Activated CD8-positive, alpha-beta memory T cell treated with anti-CD3 and anti-CD28 coated beads, Interleukin-2, amount 10 ng/mL, durations not matched to agents 7 days and 5 days (primary cell): Measurements from ENCODE around the gene PROSER2. TPM values are rescaled to one million over a fixed set of nuclear protein-coding genes. Genes with fewer than 3 reads are reported as not detected.
A peak's percentile ranks its signal among the peaks of the same experiment; 100 is the strongest.

Source experiments
- ATAC-seq: fragments of 150-1000 bp; cut with Tn5 transposase; one replicate; pipeline ENCODE4 v1.10.0; 2021; ENCODE audit warnings: moderate library complexity
- CTCF ChIA-PET: fragments of 350-600 bp; sonication (Branson Sonifier 250); formaldehyde crosslinking; loops from one replicate; lab custom pipeline; 2021; ENCODE audit warnings: antibody characterized with exemption; lab: Charles Lee
- DNase-seq: peaks from one replicate; pipeline ENCODE4 v3.0.0-alpha.2; 2020
- H3K27ac Mint-ChIP-seq: one replicate; pipeline ENCODE4 v1.8.0; 2021; ENCODE audit warnings: mild to moderate bottlenecking, mixed read lengths
- H3K27me3 Mint-ChIP-seq: one replicate; pipeline ENCODE4 v1.8.0; 2021; ENCODE audit warnings: mixed read lengths
- H3K36me3 Mint-ChIP-seq: one replicate; pipeline ENCODE4 v1.8.0; 2021; ENCODE audit warnings: mild to moderate bottlenecking, mixed read lengths
- H3K4me1 Mint-ChIP-seq: one replicate; pipeline ENCODE4 v1.8.0; 2021; ENCODE audit warnings: mixed read lengths
- H3K4me3 Mint-ChIP-seq: one replicate; pipeline ENCODE4 v1.8.0; 2021; ENCODE audit warnings: mild to moderate bottlenecking, moderate library complexity, mixed read lengths
- H3K9me3 Mint-ChIP-seq: one replicate; pipeline ENCODE4 v1.8.0; 2022; ENCODE audit warnings: low read depth, mixed read lengths
- total RNA-seq, 2 experiments: library from RNA; stranded (reverse); gene quantifications; one replicate each; pipeline ENCODE4 v1.2.3, GENCODE V29; 2021

Gene PROSER2
- total RNA-seq, 2 experiments from 2014 or later: 0.23 TPM

DNA sequence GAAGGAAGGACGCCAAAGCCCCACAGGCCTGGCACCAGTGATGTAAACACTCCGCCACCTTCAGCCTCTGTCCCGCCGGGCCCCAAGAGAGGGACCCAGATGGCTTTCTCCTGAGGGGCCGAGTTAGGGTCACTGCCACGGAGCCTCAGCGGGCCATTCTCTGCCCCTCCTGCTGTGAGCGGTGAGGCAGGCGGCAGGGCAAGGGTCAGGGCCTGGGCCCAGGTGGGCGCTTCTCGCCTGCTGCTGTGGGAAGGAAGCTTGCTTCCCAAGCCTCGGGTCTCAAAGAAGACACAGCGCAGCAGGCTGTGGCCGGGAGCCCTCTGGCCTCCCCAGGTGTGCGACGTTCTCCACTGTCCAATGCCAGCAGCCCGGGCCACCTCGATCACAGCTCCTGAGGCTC, 84.8 kb downstream of the PROSER2 start:
- Mint-ChIP-seq H3K27ac (no peak overlapping the region), H3K9me3 (no peaks in the 10 kb centered on the region), H3K4me3 (no peak overlapping the region), H3K27me3 (peaks cover 13% of the 10 kb centered on the region), H3K4me1 (peaks cover 5% of the 10 kb centered on the region), H3K36me3 (no peaks in the 10 kb centered on the region)
- CTCF ChIA-PET: no interaction called here
- DNase-seq: no peak
- no peak for ATAC-seq

- no peaks in the 10 kb centered on the region for H3K9me3 Mint-ChIP-seq
- H3K4me3 Mint-ChIP-seq: no peak overlapping the region
- CTCF ChIA-PET: no interaction called here
- no peaks in the 10 kb centered on the region for H3K36me3 Mint-ChIP-seq
- peaks cover 5% of the 10 kb centered on the region for H3K4me1 Mint-ChIP-seq
- DNase-seq (no peak), ATAC-seq (no peak)
- H3K27ac Mint-ChIP-seq: no peak overlapping the region
- peaks cover 11% of the 10 kb centered on the region for H3K27me3 Mint-ChIP-seq
Observed at GRCh38 chr10:11908536-11908935, 85.4 kb downstream of the PROSER2 start.

DNA sequence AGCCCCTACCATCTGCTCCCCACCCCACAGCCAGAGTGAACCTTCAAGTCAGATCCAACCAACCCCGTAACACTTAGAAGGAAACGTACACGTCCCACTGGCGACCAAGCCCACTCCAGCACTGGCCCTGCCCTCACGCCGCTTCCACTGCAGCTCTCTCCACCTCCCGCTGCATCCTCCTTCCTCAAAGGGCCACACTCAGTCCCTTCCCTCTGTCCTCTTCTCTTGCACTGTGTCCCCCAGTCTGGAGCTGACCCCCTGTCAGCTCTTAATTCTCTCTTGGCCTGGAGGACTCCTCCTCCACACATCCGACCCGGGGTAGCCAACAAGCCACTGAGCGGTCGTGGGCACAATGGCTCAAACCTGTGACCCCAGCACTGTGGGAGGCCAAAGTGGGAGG, 85.8 kb downstream of the PROSER2 start:
- ATAC-seq (no peak), DNase-seq (no peak)
- Mint-ChIP-seq H3K27ac (no peak overlapping the region), H3K27me3 (peaks cover 11% of the 10 kb centered on the region), H3K36me3 (no peaks in the 10 kb centered on the region), H3K4me3 (no peak overlapping the region), H3K4me1 (peaks cover 5% of the 10 kb centered on the region), H3K9me3 (no peaks in the 10 kb centered on the region)
- CTCF ChIA-PET: no interaction called here

- Mint-ChIP-seq H3K4me1 (peaks cover 5% of the 10 kb centered on the region), H3K4me3 (no peak overlapping the region), H3K27me3 (peaks cover 11% of the 10 kb centered on the region), H3K9me3 (no peaks in the 10 kb centered on the region), H3K27ac (no peak overlapping the region), H3K36me3 (no peaks in the 10 kb centered on the region)
- no peak for DNase-seq
- no peak for ATAC-seq
- CTCF ChIA-PET: no interaction called here
Observed at GRCh38 chr10:11909618-11910017, 86.5 kb downstream of the PROSER2 start.

DNA sequence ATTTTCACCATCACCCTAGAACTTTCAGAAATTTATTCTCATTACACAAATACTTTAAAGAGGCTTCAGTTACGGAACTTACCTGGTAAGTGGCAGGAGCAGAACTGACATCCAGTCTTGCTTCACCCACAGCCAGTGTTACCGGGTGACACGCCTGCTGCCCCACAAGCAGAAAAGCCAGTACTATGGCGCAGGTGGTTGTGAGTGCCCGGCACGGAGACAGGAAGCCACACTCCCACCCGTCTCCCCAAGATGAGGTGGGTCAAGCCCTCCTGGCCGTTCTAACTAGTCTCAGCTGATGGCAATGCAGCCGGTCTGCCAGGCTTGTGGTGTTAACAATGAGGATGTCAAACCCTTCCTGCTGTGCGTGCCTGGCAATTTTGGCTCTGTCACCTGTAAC, 86.9 kb downstream of the PROSER2 start:
- CTCF ChIA-PET: no interaction called here

DNA sequence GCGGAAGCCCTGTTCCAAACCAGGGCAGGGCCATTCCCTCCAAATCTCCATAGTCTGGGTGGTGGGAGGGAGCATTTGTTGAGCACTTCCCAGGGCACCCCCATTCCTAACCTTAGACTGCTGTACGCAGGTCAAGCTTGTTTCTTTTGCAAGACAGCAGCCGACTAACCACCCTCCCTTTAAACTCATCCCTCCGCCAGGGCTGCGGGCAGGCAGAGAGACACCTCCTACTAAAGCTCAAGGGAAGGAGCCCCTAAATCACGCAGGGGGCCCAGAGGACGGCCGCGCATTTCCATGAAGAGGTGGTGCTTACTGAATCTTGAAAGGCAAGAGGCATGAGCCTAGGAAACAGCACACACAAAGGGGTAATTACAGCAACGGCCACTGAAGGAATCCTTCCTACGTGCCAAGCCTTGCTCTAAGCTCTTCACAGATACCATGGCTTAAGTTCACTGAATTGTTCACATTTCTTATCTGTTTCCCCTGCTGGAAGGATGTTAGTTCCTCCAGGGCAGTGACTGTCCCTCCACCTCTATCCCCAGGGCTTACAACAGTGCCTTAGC, 90.0 kb downstream of the PROSER2 start:
- no peaks in the 10 kb centered on the region for H3K9me3 Mint-ChIP-seq
- H3K27ac Mint-ChIP-seq: no peak overlapping the region
- no peak overlapping the region for H3K4me3 Mint-ChIP-seq
- no peaks in the 10 kb centered on the region for H3K4me1 Mint-ChIP-seq
- DNase-seq: no peak
- no peaks in the 10 kb centered on the region for H3K36me3 Mint-ChIP-seq
- H3K27me3 Mint-ChIP-seq: peaks cover 2% of the 10 kb centered on the region
- CTCF ChIA-PET: no interaction called here
- no peak for ATAC-seq

More for the DNA sequence above, 86.9 kb downstream of the PROSER2 start:
- H3K36me3 Mint-ChIP-seq: no peaks in the 10 kb centered on the region
- DNase-seq: no peak
- no peak overlapping the region for H3K27ac Mint-ChIP-seq
- H3K27me3 Mint-ChIP-seq: peaks cover 8% of the 10 kb centered on the region
- peaks cover 5% of the 10 kb centered on the region for H3K4me1 Mint-ChIP-seq
- ATAC-seq: no peak
- no peaks in the 10 kb centered on the region for H3K9me3 Mint-ChIP-seq
- H3K4me3 Mint-ChIP-seq: no peak overlapping the region

- Mint-ChIP-seq H3K27me3 (no peaks in the 10 kb centered on the region), H3K27ac (no peak overlapping the region)
- CTCF ChIA-PET: no interaction called here
Observed at GRCh38 chr10:11918384-11918783, 95.2 kb downstream of the PROSER2 start.

DNA sequence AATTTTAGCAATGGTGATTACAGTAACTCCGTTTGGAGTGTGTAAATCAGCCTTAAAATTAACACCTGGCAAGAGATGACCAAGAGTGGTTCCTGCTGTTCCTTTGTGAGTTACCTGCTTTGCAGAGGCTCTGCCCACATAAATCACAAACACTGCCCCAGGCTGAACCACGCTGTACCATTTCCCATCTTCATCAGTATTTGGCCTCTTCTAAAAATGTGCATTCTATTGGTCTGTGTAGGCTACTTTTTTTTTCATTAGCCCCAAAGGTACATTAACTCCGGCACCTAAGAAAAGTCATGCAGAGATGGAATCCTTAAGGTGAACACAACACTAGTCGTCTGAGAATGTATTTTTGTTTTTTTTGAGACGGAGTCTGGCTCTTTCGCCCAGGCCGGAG, 96.1 kb downstream of the PROSER2 start:
- H3K4me3 Mint-ChIP-seq: no peak overlapping the region
- H3K27me3 Mint-ChIP-seq: no peaks in the 10 kb centered on the region
- H3K36me3 Mint-ChIP-seq: peaks cover 26% of the 10 kb centered on the region
- no peaks in the 10 kb centered on the region for H3K9me3 Mint-ChIP-seq
- H3K4me1 Mint-ChIP-seq: no peaks in the 10 kb centered on the region
- CTCF ChIA-PET: no interaction called here
- H3K27ac Mint-ChIP-seq: no peak overlapping the region
- peak; percentile 14 for DNase-seq
- ATAC-seq: no peak

More at GRCh38 chr10:11918384-11918783, 95.2 kb downstream of the PROSER2 start:
- no peaks in the 10 kb centered on the region for H3K4me1 Mint-ChIP-seq
- H3K4me3 Mint-ChIP-seq: no peak overlapping the region
- ATAC-seq (no peak), DNase-seq (peak; percentile 31)
- H3K9me3 Mint-ChIP-seq: no peaks in the 10 kb centered on the region
- peaks cover 26% of the 10 kb centered on the region for H3K36me3 Mint-ChIP-seq

Other genes with a start within 250 kb of the PROSER2 start
- gene USP6NL, start 211.7 kb upstream of the PROSER2 start, total RNA-seq: 1 to 10 TPM in 1 of 2 experiments, under 1 TPM in 1; 0.49 to 1.1 TPM
- under 1 TPM in 1 of 2 experiments, not detected in 1; 0.16 TPM for gene ECHDC3, start 81.0 kb upstream of the PROSER2 start, total RNA-seq
- gene UPF2, start 219.5 kb downstream of the PROSER2 start, total RNA-seq: 10 to 100 TPM; 33.5 to 37.2 TPM
- gene DHTKD1, start 245.6 kb downstream of the PROSER2 start, total RNA-seq: 10 to 100 TPM; 19.6 to 25.9 TPM